Measurements from ENCODE around the gene STIM1. TPM values are rescaled to one million over a fixed set of nuclear protein-coding genes. Genes with fewer than 3 reads are reported as not detected.

The STIM1 gene
- total RNA-seq, 1 experiment from 2014 or later: 9.0 TPM

Small RNA genes within 50 kb of the gene (small RNA-seq; reads per million reads assigned to genes)
- gene AC087441.2 (not detected), gene RF00409 (not detected), gene RPS29P20 (not detected)

Other genes with a start within 250 kb of the STIM1 start
- not detected in 2 replicates for gene ART5, start 213.7 kb upstream of the STIM1 start, total RNA-seq (2014; rRNA removed; shearing (Covaris generic); ENCODE audit: low replicate concordance)
- gene ART1, start 210.5 kb upstream of the STIM1 start, total RNA-seq (2014; rRNA removed; shearing (Covaris generic); ENCODE audit: low replicate concordance): not detected in 2 replicates
- 1.7 and 6.0 TPM in 2 replicates for gene CHRNA10, start 184.3 kb upstream of the STIM1 start, total RNA-seq (2014; rRNA removed; shearing (Covaris generic); ENCODE audit: low replicate concordance)
- gene NUP98, start 58.1 kb upstream of the STIM1 start, total RNA-seq (2014; rRNA removed; shearing (Covaris generic); ENCODE audit: low replicate concordance): 123 and 124 TPM in 2 replicates
- 27.0 and 43.2 TPM in 2 replicates for gene PGAP2, start 47.1 kb upstream of the STIM1 start, total RNA-seq (2014; rRNA removed; shearing (Covaris generic); ENCODE audit: low replicate concordance)
- gene RHOG, start 14.7 kb upstream of the STIM1 start, total RNA-seq (2014; rRNA removed; shearing (Covaris generic); ENCODE audit: low replicate concordance): 54.6 and 68.5 TPM in 2 replicates
- 69.0 and 80.7 TPM in 2 replicates for gene RRM1, start 239.1 kb downstream of the STIM1 start, total RNA-seq (2014; rRNA removed; shearing (Covaris generic); ENCODE audit: low replicate concordance)